Measurements from ENCODE around the gene KIR2DL1.

GRCh38 chr19:54792814-54793213 is 23.2 kb downstream of the KIR2DL1 start:
- TF ChIP-seq POLR2A (IDR thresholded peaks at IDR 0.05), result no peak
- no peak for TF ChIP-seq CTCF (IDR thresholded peaks at IDR 0.05)
- no peak for TF ChIP-seq POLR2AphosphoS5 (IDR thresholded peaks at IDR 0.05)
